ENCODE measurements around the gene RPS14. TPM values are rescaled to one million over a fixed set of nuclear protein-coding genes. Genes with fewer than 3 reads are reported as not detected.
"Not testable (repeated sequence)": the region's sequence is repeated elsewhere in the genome, so short reads cannot be mapped to it uniquely, and the experiment has no call there.

The RPS14 gene
- polyA plus RNA-seq, 1 of the 3 experiments (the other 2 are of a cell fraction), result 10,227 TPM

DNA sequence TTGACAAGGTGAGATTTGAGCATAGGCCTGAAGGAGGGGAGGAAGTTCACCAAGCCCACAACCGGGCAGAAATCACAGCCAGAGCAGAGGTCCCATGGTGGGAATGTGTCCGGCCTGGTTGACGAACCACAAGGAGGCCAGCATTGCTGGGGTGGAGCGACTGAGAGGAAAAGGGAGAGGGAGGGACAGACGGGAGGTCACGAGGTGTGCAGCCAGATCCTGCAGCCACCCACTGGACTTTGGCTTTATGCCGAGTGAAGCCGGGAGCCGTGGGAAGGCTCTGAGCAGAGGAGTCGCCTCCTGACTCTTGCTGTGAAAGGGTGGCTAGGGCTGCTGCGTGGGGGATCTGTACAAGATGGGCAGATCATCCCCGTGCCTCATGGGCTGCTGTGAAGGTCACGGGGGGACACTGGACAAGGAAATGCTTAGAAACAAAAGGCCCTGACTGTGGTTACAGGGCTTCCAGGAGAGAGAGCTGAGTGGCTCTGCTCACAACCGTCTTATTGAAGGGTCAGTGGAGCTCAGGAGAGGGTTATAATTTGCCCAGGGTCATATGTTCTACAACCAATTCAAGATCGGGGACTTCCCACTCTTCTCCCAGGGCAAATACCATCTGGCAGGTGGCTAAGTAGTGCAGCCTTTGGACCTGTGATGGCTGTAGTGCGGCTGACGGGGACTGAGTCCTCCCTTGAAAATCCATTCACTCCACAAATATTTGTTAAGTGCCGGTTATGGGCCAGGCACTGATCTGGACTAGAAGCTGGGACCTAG, 21.2 kb downstream of the RPS14 start:
- Histone ChIP-seq H3K9ac (no peak overlapping the region), H3K36me3 (replicated peaks in 1 of 2; ENCODE audit: control insufficient read depth in 1 of 2, insufficient read depth in 2 of 2, low read length in 1 of 2) (no peaks in the 10 kb centered on the region), H3K27me3 (ENCODE audit: insufficient read depth) (no peaks in the 10 kb centered on the region), H3K79me2 (ENCODE audit: insufficient read depth) (no peaks in the 10 kb centered on the region), H3K9me2 (no peaks in the 10 kb centered on the region), H2AFZ (ENCODE audit: low read depth) (no peak overlapping the region), H3K4me2 (no peak overlapping the region), H3K4me3 (ENCODE audit: low read depth in 2 of 2, low read length in 1 of 2) (no peak overlapping the region), H3K9me3 (no peaks in the 10 kb centered on the region), H3K4me1 (ENCODE audit: control insufficient read depth in 1 of 2, insufficient read depth in 2 of 2, low read depth in 1 of 2, low read length in 1 of 2) (no peaks in the 10 kb centered on the region), H3F3A (replicated peaks; ENCODE audit: insufficient read depth) (no peaks in the 10 kb centered on the region), H4K20me1 (ENCODE audit: insufficient read depth) (no peaks in the 10 kb centered on the region), H3K27ac (ENCODE audit: low read depth in 2 of 2, low read length in 1 of 2) (no peak overlapping the region)
- DNase-seq, result no peak
- CTCF ChIA-PET, result interaction anchor here (1.5 kb wide), 1 partner anchor 8 kb away, joined by 8 read pairs; no protein-coding TSS in a partner anchor
- no peak for TF ChIP-seq GATA2 (CRISPR knock-in tag; IDR thresholded peaks at IDR 0.05)
- TF ChIP-seq, protein P1, sequence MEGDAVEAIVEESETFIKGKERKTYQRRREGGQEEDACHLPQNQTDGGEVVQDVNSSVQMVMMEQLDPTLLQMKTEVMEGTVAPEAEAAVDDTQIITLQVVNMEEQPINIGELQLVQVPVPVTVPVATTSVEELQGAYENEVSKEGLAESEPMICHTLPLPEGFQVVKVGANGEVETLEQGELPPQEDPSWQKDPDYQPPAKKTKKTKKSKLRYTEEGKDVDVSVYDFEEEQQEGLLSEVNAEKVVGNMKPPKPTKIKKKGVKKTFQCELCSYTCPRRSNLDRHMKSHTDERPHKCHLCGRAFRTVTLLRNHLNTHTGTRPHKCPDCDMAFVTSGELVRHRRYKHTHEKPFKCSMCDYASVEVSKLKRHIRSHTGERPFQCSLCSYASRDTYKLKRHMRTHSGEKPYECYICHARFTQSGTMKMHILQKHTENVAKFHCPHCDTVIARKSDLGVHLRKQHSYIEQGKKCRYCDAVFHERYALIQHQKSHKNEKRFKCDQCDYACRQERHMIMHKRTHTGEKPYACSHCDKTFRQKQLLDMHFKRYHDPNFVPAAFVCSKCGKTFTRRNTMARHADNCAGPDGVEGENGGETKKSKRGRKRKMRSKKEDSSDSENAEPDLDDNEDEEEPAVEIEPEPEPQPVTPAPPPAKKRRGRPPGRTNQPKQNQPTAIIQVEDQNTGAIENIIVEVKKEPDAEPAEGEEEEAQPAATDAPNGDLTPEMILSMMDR (IDR thresholded peaks at IDR 0.05), result no peak
- TF ChIP-seq MXI1 (IDR thresholded peaks at IDR 0.05; ENCODE audit: low read depth, low read length), result no peak
- no peak for TF ChIP-seq GABPA (IDR thresholded peaks at IDR 0.05; ENCODE audit: low read depth)
- TF ChIP-seq, protein P2, sequence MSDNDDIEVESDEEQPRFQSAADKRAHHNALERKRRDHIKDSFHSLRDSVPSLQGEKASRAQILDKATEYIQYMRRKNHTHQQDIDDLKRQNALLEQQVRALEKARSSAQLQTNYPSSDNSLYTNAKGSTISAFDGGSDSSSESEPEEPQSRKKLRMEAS (IDR thresholded peaks at IDR 0.05; ENCODE audit: low read depth), result no peak
- no peak for TF ChIP-seq SIN3A (IDR thresholded peaks at IDR 0.05; ENCODE audit: borderline replicate concordance, low read depth, low read length)
- TF ChIP-seq EZH2phosphoT487 (IDR thresholded peaks at IDR 0.05; ENCODE audit: borderline replicate concordance, low read depth), result no peak
- no peak for TF ChIP-seq FOXM1 (IDR thresholded peaks at IDR 0.05; ENCODE audit: low read depth)
- TF ChIP-seq TAF1 (IDR thresholded peaks at IDR 0.05; ENCODE audit: borderline replicate concordance, low read depth, low read length), result no peak
- TF ChIP-seq FOXJ3 (CRISPR knock-in tag; IDR thresholded peaks at IDR 0.05), result no peak
- no peak for TF ChIP-seq FOSL2 (IDR thresholded peaks at IDR 0.05; ENCODE audit: borderline replicate concordance, low read depth)
- TF ChIP-seq, protein P3, sequence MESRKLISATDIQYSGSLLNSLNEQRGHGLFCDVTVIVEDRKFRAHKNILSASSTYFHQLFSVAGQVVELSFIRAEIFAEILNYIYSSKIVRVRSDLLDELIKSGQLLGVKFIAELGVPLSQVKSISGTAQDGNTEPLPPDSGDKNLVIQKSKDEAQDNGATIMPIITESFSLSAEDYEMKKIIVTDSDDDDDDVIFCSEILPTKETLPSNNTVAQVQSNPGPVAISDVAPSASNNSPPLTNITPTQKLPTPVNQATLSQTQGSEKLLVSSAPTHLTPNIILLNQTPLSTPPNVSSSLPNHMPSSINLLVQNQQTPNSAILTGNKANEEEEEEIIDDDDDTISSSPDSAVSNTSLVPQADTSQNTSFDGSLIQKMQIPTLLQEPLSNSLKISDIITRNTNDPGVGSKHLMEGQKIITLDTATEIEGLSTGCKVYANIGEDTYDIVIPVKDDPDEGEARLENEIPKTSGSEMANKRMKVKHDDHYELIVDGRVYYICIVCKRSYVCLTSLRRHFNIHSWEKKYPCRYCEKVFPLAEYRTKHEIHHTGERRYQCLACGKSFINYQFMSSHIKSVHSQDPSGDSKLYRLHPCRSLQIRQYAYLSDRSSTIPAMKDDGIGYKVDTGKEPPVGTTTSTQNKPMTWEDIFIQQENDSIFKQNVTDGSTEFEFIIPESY (IDR thresholded peaks at IDR 0.05; ENCODE audit: borderline replicate concordance, low read depth), result no peak
- TF ChIP-seq, protein P4, sequence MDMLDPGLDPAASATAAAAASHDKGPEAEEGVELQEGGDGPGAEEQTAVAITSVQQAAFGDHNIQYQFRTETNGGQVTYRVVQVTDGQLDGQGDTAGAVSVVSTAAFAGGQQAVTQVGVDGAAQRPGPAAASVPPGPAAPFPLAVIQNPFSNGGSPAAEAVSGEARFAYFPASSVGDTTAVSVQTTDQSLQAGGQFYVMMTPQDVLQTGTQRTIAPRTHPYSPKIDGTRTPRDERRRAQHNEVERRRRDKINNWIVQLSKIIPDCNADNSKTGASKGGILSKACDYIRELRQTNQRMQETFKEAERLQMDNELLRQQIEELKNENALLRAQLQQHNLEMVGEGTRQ (IDR thresholded peaks at IDR 0.05; ENCODE audit: borderline replicate concordance, low read depth, low read length), result no peak
- TF ChIP-seq JUND (IDR thresholded peaks at IDR 0.05), result no peak
- no peak for TF ChIP-seq TCF12 (IDR thresholded peaks at IDR 0.05)
- TF ChIP-seq RCOR1 (IDR thresholded peaks at IDR 0.05; ENCODE audit: low read length), result no peak
- TF ChIP-seq RAD21 (IDR thresholded peaks at IDR 0.05; ENCODE audit: low read length), result no peak
- TF ChIP-seq, protein P5, sequence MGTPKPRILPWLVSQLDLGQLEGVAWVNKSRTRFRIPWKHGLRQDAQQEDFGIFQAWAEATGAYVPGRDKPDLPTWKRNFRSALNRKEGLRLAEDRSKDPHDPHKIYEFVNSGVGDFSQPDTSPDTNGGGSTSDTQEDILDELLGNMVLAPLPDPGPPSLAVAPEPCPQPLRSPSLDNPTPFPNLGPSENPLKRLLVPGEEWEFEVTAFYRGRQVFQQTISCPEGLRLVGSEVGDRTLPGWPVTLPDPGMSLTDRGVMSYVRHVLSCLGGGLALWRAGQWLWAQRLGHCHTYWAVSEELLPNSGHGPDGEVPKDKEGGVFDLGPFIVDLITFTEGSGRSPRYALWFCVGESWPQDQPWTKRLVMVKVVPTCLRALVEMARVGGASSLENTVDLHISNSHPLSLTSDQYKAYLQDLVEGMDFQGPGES (IDR thresholded peaks at IDR 0.05; ENCODE audit: low read depth, low read length), result no peak
- no peak for TF ChIP-seq RXRA (IDR thresholded peaks at IDR 0.05; ENCODE audit: borderline replicate concordance, low read depth)
- WGBS (ENCODE audit: low lambda C conversion rate), result 73% methylated on average over 18 of the region's 18 CpGs
- POLR2A ChIA-PET, result interaction anchor here (1.0 kb wide), 1 partner anchor 21 kb away, joined by 3 read pairs; the partner anchor contains the start of gene RPS14

DNA sequence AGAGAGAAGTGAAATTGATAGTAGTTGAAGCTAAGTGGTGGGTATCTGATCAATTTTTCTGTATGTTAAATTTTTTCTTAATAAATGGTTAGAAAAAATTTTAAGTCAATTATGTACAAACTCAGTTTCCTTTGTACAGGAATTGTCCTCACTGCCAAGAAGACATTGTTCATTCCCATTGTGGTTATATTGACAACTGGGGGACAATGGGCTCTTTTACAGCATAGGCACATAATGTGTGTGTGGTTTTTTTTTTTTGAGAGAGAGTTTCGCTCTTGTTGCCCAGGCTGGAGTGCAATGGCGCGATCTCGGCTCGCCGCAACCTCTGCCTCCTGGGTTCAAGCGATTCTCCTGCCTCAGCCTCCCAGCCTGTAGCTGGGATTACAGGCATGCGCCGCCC, 23.4 kb downstream of the RPS14 start:
- H4K20me1 ChIP-seq (ENCODE audit: insufficient read depth); DNase-seq; H3K9me2 ChIP-seq; H3K36me3 ChIP-seq (replicated peaks in 1 of 2; ENCODE audit: control insufficient read depth in 1 of 2, insufficient read depth in 2 of 2, low read length in 1 of 2); H3K4me2 ChIP-seq; H3K27ac ChIP-seq (ENCODE audit: low read depth in 2 of 2, low read length in 1 of 2); H3K9ac ChIP-seq; H3K79me2 ChIP-seq (ENCODE audit: insufficient read depth); CTCF ChIA-PET; H3K4me1 ChIP-seq (ENCODE audit: control insufficient read depth in 1 of 2, insufficient read depth in 2 of 2, low read depth in 1 of 2, low read length in 1 of 2); POLR2A ChIA-PET; H3F3A ChIP-seq (replicated peaks; ENCODE audit: insufficient read depth); H3K27me3 ChIP-seq (ENCODE audit: insufficient read depth); H3K4me3 ChIP-seq (ENCODE audit: low read depth in 2 of 2, low read length in 1 of 2); H3K9me3 ChIP-seq; H2AFZ ChIP-seq (ENCODE audit: low read depth): not testable (repeated sequence)
- 92% methylated on average over 9 of the region's 9 CpGs for WGBS (ENCODE audit: low lambda C conversion rate)

All from SK-N-SH (cell line).